Pancreas (tissue), 10 donors: Measurements from ENCODE around the gene C1QTNF8. TPM values are rescaled to one million over a fixed set of nuclear protein-coding genes. Genes with fewer than 3 reads are reported as not detected.

Experiments used
- ATAC-seq, 4 donors: fragments of 200-7000 bp; cut with Tn5 transposase; one replicate each; pipeline versions ENCODE4 v1.8.0 to v1.9.1; 2020; ENCODE audit warnings: mild to moderate bottlenecking in 4 of 4, moderate library complexity in 4 of 4
- DNase-seq, 6 donors: peaks; one replicate each; pipeline ENCODE4 v3.0.0-alpha.2; 2020
- FAIRE-seq: peaks from 2 replicates; lab custom pipeline; 2012; peaks lifted over from hg19 to GRCh38; lab: Jason Lieb, UNC
- H3K27ac ChIP-seq, 4 donors: fragments of 200-600 bp; sonication (generic); 1 replicate in 3 of 4; 2 replicates in 1 of 4; pipeline versions ENCODE4 v1.5.0 to v1.8.0; 2020
- H3K27me3 ChIP-seq, 4 donors: fragments of 200-600 bp; one replicate each; pipeline ENCODE4 v1.8.0; 2021
- H3K36me3 ChIP-seq, 3 donors: fragments of 200-600 bp; sonication (generic) in 1 of 3; one replicate each; pipeline versions ENCODE4 v1.5.0 to v1.8.0; 2020 to 2021
- H3K4me1 ChIP-seq, 3 donors: fragments of 200-600 bp; one replicate each; pipeline ENCODE4 v1.8.0; 2021
- H3K4me3 ChIP-seq, 4 donors: fragments of 200-600 bp; sonication (generic) in 2 of 4; one replicate each; pipeline versions ENCODE4 v1.5.0 to v1.8.0; 2020 to 2021
- H3K9me3 ChIP-seq, 4 donors: fragments of 200-600 bp; one replicate each; pipeline ENCODE4 v1.8.0; 2021
- WGBS, 2 donors: extraction: QIAGEN DNeasy Blood & Tissue Kit; methylation state at CpG; one replicate each; pipeline ENCODE4 v1.1.7; 2013; 5-methylcytosine and 5-hydroxymethylcytosine counted together
- intact Hi-C, 3 donors: fragments of 100-400 bp; cut with DNase I; formaldehyde crosslinking; loops; one replicate each; pipeline versions ENCODE4 v1.11.1 to v1.14.2; 2022
- polyA plus RNA-seq, 2 donors: library from polyadenylated mRNA; stranded (reverse); fragments of 200-250 nt; gene quantifications; one replicate each; pipeline ENCODE4 v1.2.3, GENCODE V29; 2013
- total RNA-seq, 6 donors: library from RNA; stranded (reverse); fragmentation: NEBNext Ultra II Directional in 4 of 6; extraction: Animal tissue kit (Norgen Biotek cat#: 25700) in 4 of 6; gene quantifications; one replicate each; pipeline versions ENCODE4 v1.2.1 to v1.2.4, GENCODE V29; 2021 to 2023
- TF ChIP-seq, protein P1 (sequence below), 4 donors: fragments of 200-600 bp; sonication (generic) in 3 of 4; IDR thresholded peaks; one replicate each; pipeline versions ENCODE4 v1.5.0 to v1.8.0; 2021; ENCODE audit warnings: antibody characterized with exemption in 4 of 4
- donor health status: healthy with polysubstance abuse.
- donor health status: DM: no; HTN: no; CAD: no; lungs with moderate emphysema.
- donor health status: DM: no; HTN: no; CAD: no.
- donor health status: control.
- donor health status: control.
- donor health status: Bipolar disorder and iron deficiency.
- donor health status: DM: yes; HTN: yes; CAD: no.
- donor health status: DM: no; HTN: no; CAD: no.
- donor health status: DM: no; HTN: no; CAD: no.
- donor health status: DM: yes; HTN: yes; CAD: no.

C1QTNF8 gene
- total and polyA plus RNA-seq, 8 donors: 0.23 TPM; not detected in 7

DNA sequence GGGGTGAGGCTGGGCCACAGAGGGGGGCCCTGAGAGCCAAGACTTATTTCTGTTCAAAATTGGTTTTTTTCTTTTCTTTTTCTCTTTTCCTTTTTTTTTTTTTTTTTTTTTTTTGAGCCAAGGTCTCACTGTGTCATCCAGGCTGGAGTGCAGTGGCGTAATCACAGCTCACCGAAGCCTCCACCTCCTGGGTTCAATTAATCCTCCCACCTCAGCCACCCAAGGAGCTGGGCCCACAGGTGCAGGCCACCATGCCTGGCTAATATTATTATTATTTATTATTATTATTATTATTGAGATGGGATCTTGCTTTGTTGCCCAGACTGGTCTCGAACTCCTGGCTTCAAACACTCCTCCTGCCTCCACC, 39.4 kb upstream of the C1QTNF8 start:
- H3K4me1 ChIP-seq: peaks cover 21 to 28% (median 21%) of the 10 kb centered on the region in 3 donors
- no peak for FAIRE-seq
- peak in 3 of 4 donors; percentile 7 to 27 (median 25) for ATAC-seq
- H3K27ac ChIP-seq: no peak overlapping the region
- H3K4me3 ChIP-seq: no peak overlapping the region
- no peaks in the 10 kb centered on the region for H3K36me3 ChIP-seq
- 53 to 61% methylated on average over 3 of the region's 3 CpGs for WGBS, 2 donors
- H3K9me3 ChIP-seq: no peaks in the 10 kb centered on the region
- H3K27me3 ChIP-seq: no peaks in the 10 kb centered on the region
- TF ChIP-seq, protein P1, sequence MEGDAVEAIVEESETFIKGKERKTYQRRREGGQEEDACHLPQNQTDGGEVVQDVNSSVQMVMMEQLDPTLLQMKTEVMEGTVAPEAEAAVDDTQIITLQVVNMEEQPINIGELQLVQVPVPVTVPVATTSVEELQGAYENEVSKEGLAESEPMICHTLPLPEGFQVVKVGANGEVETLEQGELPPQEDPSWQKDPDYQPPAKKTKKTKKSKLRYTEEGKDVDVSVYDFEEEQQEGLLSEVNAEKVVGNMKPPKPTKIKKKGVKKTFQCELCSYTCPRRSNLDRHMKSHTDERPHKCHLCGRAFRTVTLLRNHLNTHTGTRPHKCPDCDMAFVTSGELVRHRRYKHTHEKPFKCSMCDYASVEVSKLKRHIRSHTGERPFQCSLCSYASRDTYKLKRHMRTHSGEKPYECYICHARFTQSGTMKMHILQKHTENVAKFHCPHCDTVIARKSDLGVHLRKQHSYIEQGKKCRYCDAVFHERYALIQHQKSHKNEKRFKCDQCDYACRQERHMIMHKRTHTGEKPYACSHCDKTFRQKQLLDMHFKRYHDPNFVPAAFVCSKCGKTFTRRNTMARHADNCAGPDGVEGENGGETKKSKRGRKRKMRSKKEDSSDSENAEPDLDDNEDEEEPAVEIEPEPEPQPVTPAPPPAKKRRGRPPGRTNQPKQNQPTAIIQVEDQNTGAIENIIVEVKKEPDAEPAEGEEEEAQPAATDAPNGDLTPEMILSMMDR (IDR thresholded peaks at IDR 0.05): no peak
- intact Hi-C loops: no loop called here
- DNase-seq: no peak

DNA sequence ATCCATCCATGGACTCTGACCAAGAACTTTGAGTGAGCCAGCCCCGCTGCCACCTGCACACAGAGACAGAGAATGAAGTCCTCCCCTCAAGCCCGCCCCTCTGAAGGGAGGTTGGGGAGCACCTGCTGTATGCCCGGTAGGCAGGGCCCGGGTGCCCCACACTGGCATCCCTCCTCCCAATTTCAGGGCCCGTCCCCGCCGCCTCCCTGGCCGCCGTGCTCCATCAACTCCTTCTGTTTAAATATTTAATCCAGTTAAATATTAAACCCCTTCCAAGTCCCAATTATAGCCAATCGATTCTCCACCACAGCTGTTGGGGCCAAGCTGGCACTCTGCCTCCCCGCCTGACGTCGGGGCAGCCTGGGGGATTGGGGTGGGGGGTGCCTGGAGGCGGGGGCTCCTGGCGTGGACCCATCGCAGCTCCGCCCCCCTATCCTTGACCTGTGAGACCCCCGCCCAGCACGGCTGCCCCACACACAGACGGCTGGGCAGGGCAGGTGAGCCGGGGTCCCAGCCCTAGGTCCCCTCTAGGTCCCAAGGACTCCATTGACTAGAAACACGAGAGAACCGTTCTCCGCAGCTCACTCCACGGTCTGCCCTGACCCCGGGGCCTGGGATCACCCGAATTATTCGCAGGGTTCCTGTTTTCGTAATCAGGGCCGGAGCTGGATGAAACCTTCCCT, 38.9 kb upstream of the C1QTNF8 start:
- no peaks in the 10 kb centered on the region for H3K9me3 ChIP-seq
- DNase-seq (peak in 4 of 6 donors; percentile 36 to 68 (median 57)), FAIRE-seq (no peak), ATAC-seq (peak; percentile 55 to 80 (median 68))
- no peaks in the 10 kb centered on the region for H3K27me3 ChIP-seq
- H3K36me3 ChIP-seq: no peaks in the 10 kb centered on the region
- TF ChIP-seq, protein P1 (IDR thresholded peaks at IDR 0.05): no peak
- intact Hi-C loops: no loop called here
- H3K27ac ChIP-seq: peak overlapping the region in 1 of 4 donors; percentile 13
- peaks cover 21 to 28% (median 21%) of the 10 kb centered on the region in 3 donors for H3K4me1 ChIP-seq
- no peak overlapping the region for H3K4me3 ChIP-seq
- 14 to 15% methylated on average over 29 to 30 of the region's 30 CpGs for WGBS, 2 donors

DNA sequence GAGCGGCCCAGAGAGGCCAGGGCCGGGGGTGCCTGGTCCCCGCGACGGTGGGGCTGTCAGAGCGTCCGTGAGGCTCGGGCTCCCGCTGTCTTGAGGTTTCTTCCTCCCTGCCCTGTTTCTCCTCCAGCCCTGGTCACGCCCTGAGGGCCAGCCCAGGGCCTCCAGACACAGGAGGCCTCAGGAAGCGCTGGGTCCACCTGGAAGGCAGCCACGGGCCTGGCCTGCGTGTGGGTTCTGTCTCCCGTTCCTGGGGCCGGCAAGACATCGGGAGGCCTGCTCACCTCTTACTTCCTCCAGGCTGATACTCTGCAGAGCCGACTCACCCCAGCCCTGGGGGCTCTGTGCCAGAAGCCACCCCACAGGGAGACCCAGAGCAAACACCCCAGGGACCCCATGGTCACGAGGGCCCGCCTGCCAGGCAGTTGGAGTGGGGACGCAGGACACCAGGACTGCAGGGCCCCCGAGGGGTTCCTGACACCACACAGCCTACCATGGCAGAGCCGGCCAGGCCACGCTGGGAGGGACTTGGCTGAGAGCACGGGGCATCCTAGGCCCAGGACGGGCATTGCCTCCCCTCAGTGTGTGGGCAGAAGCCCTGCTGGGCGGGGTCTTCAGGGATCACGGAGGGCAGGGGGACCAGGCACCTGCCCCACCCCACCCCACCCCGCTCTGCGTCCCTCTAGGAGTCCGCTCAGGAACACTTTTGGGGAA, 37.9 kb upstream of the C1QTNF8 start:
- Histone ChIP-seq H3K27ac (peak overlapping the region in 1 of 4 donors; percentile 11), H3K9me3 (no peaks in the 10 kb centered on the region), H3K4me1 (peaks cover 21 to 28% (median 21%) of the 10 kb centered on the region in 3 donors), H3K4me3 (no peak overlapping the region), H3K27me3 (no peaks in the 10 kb centered on the region), H3K36me3 (no peaks in the 10 kb centered on the region)
- DNase-seq: no peak
- 51 to 60% methylated on average over 26 to 30 of the region's 30 CpGs for WGBS, 2 donors
- FAIRE-seq: no peak
- ATAC-seq: peak; percentile 28 to 50 (median 39)
- TF ChIP-seq, protein P1 (IDR thresholded peaks at IDR 0.05): no peak
- intact Hi-C loops: no loop called here

DNA sequence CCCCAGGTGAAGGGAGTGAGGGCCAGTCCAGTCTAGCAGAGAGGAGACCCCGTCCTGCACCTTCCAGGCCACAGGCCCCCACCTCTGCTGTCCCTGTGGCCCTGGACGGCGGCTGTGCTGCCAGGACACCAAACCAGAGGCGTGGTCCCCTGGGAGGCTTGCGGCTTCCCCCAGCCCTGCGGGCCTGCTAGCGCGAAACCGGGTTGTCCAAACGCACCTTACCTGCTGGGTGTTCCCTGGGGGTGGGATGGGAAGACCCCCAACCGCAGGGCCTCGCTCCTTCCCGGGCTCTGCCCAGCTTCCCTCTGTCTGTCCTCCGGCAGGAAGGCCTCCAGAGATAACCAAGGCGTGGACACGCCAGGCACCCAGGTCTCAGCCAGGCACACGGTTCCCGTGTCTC, 37.2 kb upstream of the C1QTNF8 start:
- intact Hi-C loops: no loop called here
- no peak for ATAC-seq
- no peak for FAIRE-seq
- Histone ChIP-seq H3K4me1 (peaks cover 21 to 28% (median 21%) of the 10 kb centered on the region in 3 donors), H3K27me3 (no peaks in the 10 kb centered on the region), H3K9me3 (no peaks in the 10 kb centered on the region), H3K27ac (no peak overlapping the region), H3K36me3 (no peaks in the 10 kb centered on the region), H3K4me3 (no peak overlapping the region)
- WGBS, 2 donors: 88% methylated on average over 18 of the region's 18 CpGs
- DNase-seq: no peak
- TF ChIP-seq, protein P1 (IDR thresholded peaks at IDR 0.05): no peak
